Measurements from ENCODE around the gene SSBP3.

The SSBP3 gene

GRCh38 chr1:54370287-54370989, 35.8 kb downstream of the SSBP3 start:
- no peak for DNase-seq
- no peak overlapping the region for H3K27ac ChIP-seq
- no peak for TF ChIP-seq CTCF (IDR thresholded peaks at IDR 0.05)
- peaks cover 0 to 4% (median 3%) of the 10 kb centered on the region in 3 donors for H3K36me3 ChIP-seq
- H3K9me3 ChIP-seq, result no peaks in the 10 kb centered on the region
- intact Hi-C loops (cut with DNase I; ENCODE audit: low total_unique reads), result no loop called here
- peaks cover 0 to 57% (median 20%) of the 10 kb centered on the region in 4 donors for H3K4me1 ChIP-seq
- H3K4me3 ChIP-seq, result no peak overlapping the region
- H3K27me3 ChIP-seq, result no peaks in the 10 kb centered on the region

- H3K27me3 ChIP-seq, result no peaks in the 10 kb centered on the region
- no peak for TF ChIP-seq CTCF (IDR thresholded peaks at IDR 0.05)
- intact Hi-C loops (cut with DNase I; ENCODE audit: low total_unique reads), result no loop called here
- H3K4me1 ChIP-seq, result peaks cover 0 to 42% (median 17%) of the 10 kb centered on the region in 4 donors
- H3K9me3 ChIP-seq, result no peaks in the 10 kb centered on the region
- H3K27ac ChIP-seq, result no peak overlapping the region
- H3K36me3 ChIP-seq, result peaks cover 0 to 4% (median 0%) of the 10 kb centered on the region in 3 donors
- H3K4me3 ChIP-seq, result no peak overlapping the region
- DNase-seq, result no peak
Measured at GRCh38 chr1:54367613-54368012, 38.6 kb downstream of the SSBP3 start.

- no peaks in the 10 kb centered on the region for H3K27me3 ChIP-seq
- peaks cover 0 to 27% (median 13%) of the 10 kb centered on the region in 4 donors for H3K4me1 ChIP-seq
- H3K36me3 ChIP-seq, result peaks cover 0 to 4% (median 0%) of the 10 kb centered on the region in 3 donors
- no peaks in the 10 kb centered on the region for H3K9me3 ChIP-seq
- intact Hi-C loops (cut with DNase I; ENCODE audit: low total_unique reads), result no loop called here
- no peak overlapping the region for H3K27ac ChIP-seq
- no peak for TF ChIP-seq CTCF (IDR thresholded peaks at IDR 0.05)
- no peak overlapping the region for H3K4me3 ChIP-seq
- DNase-seq, result no peak
Measured at GRCh38 chr1:54365847-54366246, 40.3 kb downstream of the SSBP3 start.

GRCh38 chr1:54365398-54365797, 40.8 kb downstream of the SSBP3 start:
- TF ChIP-seq CTCF (IDR thresholded peaks at IDR 0.05), result no peak
- Histone ChIP-seq H3K4me1 (peaks cover 0 to 27% (median 12%) of the 10 kb centered on the region in 4 donors), H3K4me3 (no peak overlapping the region), H3K27me3 (no peaks in the 10 kb centered on the region), H3K27ac (no peak overlapping the region), H3K36me3 (peaks cover 0 to 4% (median 0%) of the 10 kb centered on the region in 3 donors), H3K9me3 (no peaks in the 10 kb centered on the region)
- intact Hi-C loops (cut with DNase I; ENCODE audit: low total_unique reads), result no loop called here
- DNase-seq, result no peak

GRCh38 chr1:54364995-54365394, 41.2 kb downstream of the SSBP3 start:
- no peak overlapping the region for H3K4me3 ChIP-seq
- intact Hi-C loops (cut with DNase I; ENCODE audit: low total_unique reads), result no loop called here
- no peak for DNase-seq
- H3K27ac ChIP-seq, result no peak overlapping the region
- TF ChIP-seq CTCF (IDR thresholded peaks at IDR 0.05), result no peak
- H3K27me3 ChIP-seq, result no peaks in the 10 kb centered on the region
- no peaks in the 10 kb centered on the region for H3K9me3 ChIP-seq
- peaks cover 0 to 31% (median 15%) of the 10 kb centered on the region in 4 donors for H3K4me1 ChIP-seq
- H3K36me3 ChIP-seq, result peaks cover 0 to 4% (median 0%) of the 10 kb centered on the region in 3 donors

Data from tibial artery (tissue), 4 donors.